ENCODE data around the gene FLAD1.
"Not testable (repeated sequence)": the region's sequence is repeated elsewhere in the genome, so short reads cannot be mapped to it uniquely, and the experiment has no call there.

Gene FLAD1

DNA sequence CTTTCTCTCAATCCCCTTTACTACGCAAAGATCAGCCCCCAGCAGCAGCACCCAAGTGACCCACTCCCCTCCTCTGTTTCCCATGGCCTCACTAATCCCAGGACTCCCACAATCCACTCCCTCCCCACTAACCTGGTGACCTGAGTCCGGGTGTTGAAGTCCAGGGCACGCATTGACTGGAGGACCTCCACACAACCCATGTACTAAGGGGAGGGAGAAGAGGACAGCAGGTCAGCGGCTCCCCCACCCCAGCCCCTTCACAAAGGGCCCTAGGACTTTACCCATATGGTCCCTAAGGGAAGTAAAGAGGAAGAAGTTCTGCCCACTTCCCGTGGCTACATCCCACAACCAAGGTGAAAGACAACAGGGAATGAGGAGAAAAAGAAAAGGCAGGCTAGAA, 13.9 kb upstream of the FLAD1 start:
- DNase-seq (ENCODE audit: low read depth): no peak

DNA sequence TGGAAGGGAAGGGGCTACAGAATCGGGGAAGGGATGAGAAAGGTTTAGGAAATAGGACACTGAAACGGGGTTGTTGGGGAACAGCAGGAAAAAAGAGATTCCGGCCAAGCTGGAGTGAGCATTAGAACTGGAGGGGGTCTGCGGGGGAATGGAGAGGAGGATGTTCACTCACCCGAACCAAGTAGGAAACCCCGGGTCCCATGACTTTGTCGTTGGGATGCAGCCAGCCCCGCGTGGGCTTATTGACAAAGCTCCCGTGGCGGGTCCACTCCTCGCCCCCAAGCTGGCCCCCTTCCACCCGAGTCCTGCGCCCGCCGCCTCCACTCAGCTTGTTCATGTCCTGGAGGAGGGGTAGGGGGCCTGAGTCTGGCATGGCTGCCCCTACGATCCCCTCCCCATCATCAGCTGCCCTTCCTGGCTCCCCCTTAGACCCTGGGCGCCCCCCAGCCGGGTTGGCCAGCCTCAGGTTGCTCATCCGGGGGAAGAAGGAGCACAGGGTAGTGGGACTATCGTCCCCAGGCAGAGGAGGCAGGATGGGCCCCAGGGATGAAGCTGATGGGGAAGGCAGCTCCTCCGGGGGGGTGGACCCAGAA, 13.2 kb upstream of the FLAD1 start:
- no peak for DNase-seq (ENCODE audit: low read depth)

GRCh38 chr1:154970631-154971340, 12.4 kb upstream of the FLAD1 start, which contains the start of gene SHC1:
Gene SHC1 (minus strand): TSS chr1:154970747. CDS start chr1:154970526, 221 bp downstream.
- DNase-seq (ENCODE audit: low read depth): peak; percentile 83

DNA sequence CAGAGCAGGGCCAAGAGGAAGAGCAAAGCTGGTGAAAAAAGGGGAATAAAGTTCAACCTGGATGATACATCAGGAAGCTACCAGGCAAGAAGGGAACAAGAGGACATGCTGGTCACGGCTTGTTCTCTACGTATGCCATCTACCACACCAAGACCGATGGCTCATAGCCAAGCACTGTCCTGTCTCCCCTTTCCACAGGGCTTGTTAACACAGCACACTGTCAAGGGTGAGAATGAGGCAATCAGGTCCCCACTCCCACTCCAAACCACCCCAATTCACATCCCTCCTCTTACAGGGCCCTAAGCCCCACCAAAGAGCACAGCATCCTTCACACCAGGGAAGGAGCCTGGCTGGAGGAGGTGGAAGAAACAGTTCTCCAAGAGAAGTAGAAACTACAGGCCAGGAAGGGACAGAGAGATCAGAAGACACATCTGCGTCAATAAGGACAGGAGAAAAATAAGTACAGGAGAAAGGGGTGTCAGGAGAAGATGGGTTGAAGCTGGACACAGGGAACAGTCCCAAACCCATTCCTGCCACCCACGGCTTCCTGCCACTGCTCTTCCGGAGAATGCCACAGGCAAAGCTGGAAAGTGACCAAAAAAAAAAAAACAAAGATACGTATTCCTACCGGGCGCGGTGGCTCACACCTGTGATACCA, 11.7 kb upstream of the FLAD1 start:
- DNase-seq (ENCODE audit: low read depth): no peak

DNA sequence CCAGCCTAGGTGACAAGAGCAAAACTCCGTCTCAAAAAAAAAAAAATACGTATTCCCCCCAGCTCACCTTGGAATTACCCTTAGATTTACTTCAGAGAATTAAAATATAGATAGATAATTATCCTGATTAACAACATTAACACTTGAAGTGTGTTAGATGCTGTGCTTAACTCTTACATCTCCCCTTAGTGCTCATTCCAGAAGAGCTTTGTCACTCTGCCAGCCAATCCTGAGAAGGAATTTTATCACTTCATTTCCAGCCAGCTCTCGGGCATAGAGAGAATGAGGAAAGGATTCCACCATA, 11.0 kb upstream of the FLAD1 start:
- no peak for DNase-seq (ENCODE audit: low read depth)

GRCh38 chr1:154972517-154973343, 10.4 kb upstream of the FLAD1 start:
- peak; percentile 92 for DNase-seq (ENCODE audit: low read depth)

DNA sequence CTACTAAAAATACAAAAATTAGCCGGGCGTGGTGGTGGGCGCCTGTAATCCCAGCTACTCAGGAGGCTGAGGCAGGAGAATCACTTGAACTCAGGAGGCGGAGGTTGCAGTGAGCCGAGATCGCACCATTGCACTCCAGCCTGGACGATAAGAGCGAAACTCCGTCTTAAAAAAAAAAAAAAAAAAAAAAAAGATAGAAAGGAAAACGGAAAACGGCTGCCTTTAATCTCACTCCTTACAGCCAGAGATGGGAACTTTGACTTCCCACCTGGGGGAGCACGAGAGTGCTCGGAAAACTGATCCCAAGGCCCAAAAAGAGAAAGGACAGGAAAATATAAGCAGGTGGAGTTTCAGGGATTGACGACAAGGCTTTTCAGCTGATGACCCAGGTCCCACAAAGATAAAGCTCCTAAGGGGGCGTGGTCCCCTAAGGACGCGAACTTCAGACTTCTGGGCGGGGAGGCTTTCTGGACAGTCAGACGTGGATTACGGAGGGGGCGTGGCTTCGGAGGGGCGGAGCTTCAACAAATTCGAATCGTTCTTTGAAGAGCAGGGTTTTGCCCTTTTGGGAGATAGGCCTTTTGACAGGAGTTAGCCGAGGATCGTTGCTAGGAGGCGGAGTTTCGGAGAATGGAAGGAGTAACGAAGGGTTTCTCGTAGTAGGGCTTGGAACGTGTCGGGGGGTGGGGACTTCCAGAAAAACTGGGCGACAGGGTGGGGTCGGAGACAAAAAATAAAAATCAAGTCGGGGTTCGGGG, 9.6 kb upstream of the FLAD1 start:
- DNase-seq (ENCODE audit: low read depth): peak; percentile 96

DNA sequence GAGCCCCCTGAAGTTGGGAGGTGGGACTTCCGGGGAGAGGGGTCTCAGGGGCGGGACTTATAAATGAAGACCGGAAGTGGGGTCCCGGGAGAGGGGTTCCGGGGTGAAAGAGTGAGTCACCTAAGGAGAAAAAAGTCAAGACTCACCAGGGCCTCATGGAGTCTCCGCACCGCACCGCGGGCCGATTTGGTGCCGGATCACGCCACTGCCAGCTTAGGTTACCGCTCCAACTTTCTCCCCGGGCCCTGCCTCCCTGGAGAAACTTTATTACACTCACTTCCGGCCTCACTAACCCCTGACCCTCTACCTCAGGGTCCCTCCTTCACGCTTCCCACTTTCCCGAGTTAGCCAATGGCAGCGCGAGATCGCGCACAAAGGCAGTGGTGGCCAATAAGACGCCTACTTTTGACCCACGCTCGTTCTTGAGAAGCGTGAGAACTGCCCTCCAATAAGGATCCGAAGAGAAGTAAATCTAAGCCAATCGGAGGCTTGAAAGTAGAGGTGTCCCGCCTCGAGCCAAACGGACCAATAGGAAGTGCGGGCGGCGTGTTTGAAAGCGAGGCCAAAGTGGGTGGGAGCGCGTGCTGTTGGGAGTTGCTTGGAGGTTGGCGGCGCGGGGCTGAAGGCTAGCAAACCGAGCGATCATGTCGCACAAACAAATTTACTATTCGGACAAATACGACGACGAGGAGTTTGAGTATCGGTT, 8.9 kb upstream of the FLAD1 start, which contains the start of gene CKS1B:
TSS of gene CKS1B (plus strand) at position 580 of the 706 bp plus-strand sequence. CDS start at position 645, 65 bp downstream.
- DNase-seq (ENCODE audit: low read depth): peak; percentile 99

GRCh38 chr1:154974808-154975408, 8.2 kb upstream of the FLAD1 start:
- DNase-seq (ENCODE audit: low read depth): peak; percentile 93

GRCh38 chr1:154975409-154976059, 7.6 kb upstream of the FLAD1 start:
- no peak for DNase-seq (ENCODE audit: low read depth)

DNA sequence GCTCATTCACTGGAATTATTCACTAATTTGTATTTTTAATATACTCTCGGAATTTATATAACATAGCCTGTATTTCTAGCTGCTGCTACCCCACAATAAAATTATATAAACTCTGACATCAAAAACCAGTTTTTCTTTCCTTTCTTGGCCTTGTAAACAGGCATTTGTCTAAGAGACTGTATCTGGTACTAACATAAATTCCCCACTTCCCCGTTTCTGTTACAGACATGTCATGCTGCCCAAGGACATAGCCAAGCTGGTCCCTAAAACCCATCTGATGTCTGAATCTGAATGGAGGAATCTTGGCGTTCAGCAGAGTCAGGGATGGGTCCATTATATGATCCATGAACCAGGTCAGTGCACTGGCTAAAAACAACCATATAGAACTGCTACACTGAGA, 5.4 kb upstream of the FLAD1 start:
- DNase-seq (ENCODE audit: low read depth): not testable (repeated sequence)

GRCh38 chr1:154978360-154978759, 4.8 kb upstream of the FLAD1 start:
- DNase-seq (ENCODE audit: low read depth): no peak

- no peak for DNase-seq (ENCODE audit: low read depth)
Observed at GRCh38 chr1:154982341-154982740, 803 bp upstream of the FLAD1 start.

DNA sequence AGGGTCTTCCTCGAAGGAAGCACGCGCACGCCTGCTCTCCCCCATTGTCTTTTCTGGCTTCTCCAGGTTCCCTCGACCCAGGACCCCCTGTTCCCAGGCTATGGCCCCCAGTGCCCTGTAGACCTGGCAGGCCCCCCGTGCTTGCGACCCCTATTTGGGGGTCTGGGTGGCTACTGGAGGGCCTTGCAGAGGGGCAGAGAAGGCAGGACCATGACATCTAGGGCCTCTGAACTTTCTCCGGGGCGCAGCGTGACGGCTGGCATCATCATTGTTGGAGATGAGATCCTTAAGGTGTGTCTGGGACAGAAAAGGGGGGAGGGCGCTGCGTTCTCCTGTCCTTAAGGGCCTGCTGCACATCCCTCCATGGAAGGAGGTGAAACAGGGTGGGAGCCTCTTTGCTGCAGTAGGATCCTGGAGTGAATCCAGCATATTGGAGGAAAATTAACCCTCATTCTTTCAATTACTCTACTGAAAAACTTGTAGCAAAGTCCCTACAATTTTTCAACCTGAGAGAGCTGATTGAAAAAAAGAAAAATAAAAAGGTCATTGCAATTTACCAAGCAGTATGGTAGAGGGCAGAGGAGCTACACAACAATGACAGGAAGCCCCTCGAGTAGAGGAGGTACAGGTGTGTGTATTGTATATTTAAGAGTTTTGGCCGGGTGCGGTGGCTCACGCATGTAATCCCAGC, 777 bp downstream of the FLAD1 start:
- DNase-seq (ENCODE audit: low read depth): no peak

GRCh38 chr1:154986736-154987135, 3.6 kb downstream of the FLAD1 start:
- not testable (repeated sequence) for DNase-seq (ENCODE audit: low read depth)

- DNase-seq (ENCODE audit: low read depth): no peak
Observed at GRCh38 chr1:154987326-154987725, 4.2 kb downstream of the FLAD1 start.

DNA sequence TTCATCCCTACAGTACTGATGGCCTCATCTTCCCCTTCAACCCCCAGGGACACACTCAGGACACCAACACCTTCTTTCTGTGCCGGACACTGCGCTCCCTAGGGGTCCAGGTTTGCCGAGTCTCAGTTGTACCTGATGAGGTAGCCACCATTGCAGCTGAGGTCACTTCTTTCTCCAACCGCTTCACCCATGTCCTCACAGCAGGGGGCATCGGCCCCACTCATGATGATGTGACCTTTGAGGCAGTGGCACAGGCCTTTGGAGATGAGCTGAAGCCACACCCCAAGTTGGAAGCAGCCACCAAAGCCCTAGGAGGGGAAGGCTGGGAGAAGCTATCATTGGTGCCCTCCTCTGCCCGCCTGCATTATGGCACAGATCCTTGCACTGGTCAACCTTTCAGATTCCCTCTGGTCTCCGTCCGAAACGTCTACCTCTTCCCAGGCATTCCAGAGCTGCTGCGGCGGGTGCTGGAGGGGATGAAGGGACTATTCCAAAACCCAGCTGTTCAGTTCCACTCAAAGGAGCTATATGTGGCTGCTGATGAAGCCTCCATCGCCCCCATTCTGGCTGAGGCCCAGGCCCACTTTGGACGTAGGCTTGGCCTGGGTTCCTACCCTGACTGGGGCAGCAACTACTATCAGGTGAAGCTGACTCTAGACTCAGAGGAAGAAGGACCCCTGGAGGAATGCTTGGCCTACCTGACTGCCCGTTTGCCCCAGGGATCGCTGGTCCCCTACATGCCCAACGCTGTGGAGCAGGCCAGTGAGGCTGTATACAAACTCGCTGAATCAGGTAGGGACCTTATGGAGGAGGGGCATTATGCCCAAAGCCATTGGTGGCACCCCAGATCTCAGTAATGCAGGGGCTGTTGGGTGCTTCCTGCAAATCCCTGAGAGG, 5.2 kb downstream of the FLAD1 start:
- no peak for DNase-seq (ENCODE audit: low read depth)

GRCh38 chr1:154989195-154989860, 6.2 kb downstream of the FLAD1 start:
- no peak for DNase-seq (ENCODE audit: low read depth)

Measured in HS-27A (cell line).